Left ventricle myocardium superior (tissue), 1 donor: ENCODE data around the gene C1orf52. TPM values are rescaled to one million over a fixed set of nuclear protein-coding genes. Genes with fewer than 3 reads are reported as not detected.
A peak's percentile ranks its signal among the peaks of the same experiment; 100 is the strongest.

Experiments used
- ATAC-seq: fragments of 200-7000 bp; cut with Tn5 transposase; one replicate; pipeline ENCODE4 v1.9.1; 2020; ENCODE audit warnings: mild to moderate bottlenecking, moderate library complexity
- DNase-seq: peaks from one replicate; pipeline ENCODE4 v3.0.0-alpha.2; 2020
- intact Hi-C: fragments of 100-400 bp; cut with micrococcal nuclease; formaldehyde crosslinking; loops from one replicate; pipeline ENCODE4 v1.11.0; 2022
- total RNA-seq: library from RNA; stranded (reverse); fragmentation: NEBNext Ultra II Directional; extraction: Animal tissue kit (Norgen Biotek cat#: 25700); gene quantifications from one replicate; pipeline ENCODE4 v1.2.1, GENCODE V29; 2021
- donor health status: DM: no; HTN: yes; CAD: no; lungs with severe emphysema.

The C1orf52 gene
- total RNA-seq, 1 donor from 2014 or later = 18.7 TPM

DNA sequence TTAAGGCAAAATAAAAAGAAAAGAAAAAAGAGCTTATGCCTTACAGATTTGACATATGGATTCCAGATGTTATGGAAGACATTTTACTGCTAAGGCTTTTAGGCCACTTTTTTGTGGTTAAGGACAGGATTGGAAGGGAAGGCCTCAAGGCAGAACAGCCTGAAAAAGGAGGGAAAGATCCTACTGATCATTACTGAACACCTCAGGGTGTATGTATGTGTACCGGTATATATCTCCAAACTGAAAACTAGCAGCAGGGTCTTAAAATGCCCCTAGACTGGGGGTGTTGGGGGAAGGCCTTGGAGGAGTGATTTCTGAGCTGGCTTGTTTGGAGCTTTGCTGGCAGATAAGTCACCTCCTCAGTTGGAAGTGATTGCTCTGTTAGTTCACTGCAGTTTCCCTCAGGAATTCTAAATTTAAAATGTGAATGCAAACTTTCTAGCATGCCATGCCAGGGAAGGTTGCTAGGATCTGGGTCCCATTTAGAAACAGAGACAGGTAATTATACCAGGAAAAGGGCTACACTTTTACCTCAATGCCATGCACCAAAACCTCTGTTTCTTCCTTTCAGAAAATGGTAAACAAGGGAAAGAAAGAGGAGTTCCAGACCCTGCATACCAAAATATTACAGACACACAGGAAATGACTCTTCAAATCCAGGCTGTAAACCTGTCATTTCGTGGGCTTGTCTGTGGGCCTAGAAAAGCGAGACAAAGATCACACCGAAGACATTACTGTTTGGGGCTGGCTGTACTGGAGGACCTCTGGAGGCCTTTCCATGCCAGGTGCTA lies 15.0 kb downstream of the C1orf52 start:
- intact Hi-C loops = no loop called here
- no peak for DNase-seq

DNA sequence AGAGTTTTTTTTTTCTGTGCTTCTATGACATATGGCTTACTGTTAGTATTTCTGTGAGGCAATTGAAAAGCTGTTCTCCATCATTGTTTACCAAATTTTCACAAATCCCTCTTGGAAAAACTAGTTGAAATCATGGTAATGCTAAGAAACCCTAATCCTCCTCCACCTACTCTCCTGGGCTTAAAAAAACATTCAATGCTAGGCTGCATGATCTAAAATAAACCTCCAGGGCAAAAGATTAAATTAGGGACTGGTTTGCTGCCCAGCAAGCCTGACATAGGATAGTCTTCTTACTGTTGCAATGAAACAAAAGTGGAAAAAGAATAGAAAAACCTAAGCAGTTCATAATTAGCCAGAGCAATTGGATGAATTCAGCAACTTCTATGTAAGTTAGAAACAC lies 16.1 kb downstream of the C1orf52 start:
- DNase-seq = no peak
- intact Hi-C loops = no loop called here
- ATAC-seq = peak; percentile 45

More for the DNA sequence above, 15.0 kb downstream of the C1orf52 start:
- ATAC-seq = no peak

GRCh38 chr1:85240643-85241042 lies 18.8 kb downstream of the C1orf52 start:
- intact Hi-C loops = no loop called here
- DNase-seq = no peak

DNA sequence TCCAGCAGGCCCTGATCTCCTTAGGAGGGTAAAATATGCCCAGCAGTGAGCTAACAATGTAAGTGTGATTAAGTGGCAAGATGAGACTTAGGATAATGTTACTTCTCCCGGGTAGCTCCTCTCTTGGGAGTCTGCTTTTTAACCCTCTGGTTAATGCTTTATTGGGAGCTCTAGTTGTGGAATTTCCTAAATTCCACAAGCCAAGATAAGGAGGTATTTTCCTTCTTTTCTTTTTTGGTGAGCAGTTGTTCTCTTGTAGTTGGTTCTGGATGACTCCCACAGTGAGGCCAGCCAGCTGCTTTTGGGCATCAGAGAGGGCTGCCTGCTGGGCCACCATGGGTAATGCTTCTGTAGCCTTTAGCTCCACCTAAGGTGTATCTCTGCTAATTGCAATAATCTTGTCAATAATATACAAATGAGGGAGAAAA lies 19.3 kb downstream of the C1orf52 start:
- peak; percentile 71 for ATAC-seq
- intact Hi-C loops = no loop called here
- DNase-seq = no peak

More at GRCh38 chr1:85240643-85241042, 18.8 kb downstream of the C1orf52 start:
- no peak for ATAC-seq

DNA sequence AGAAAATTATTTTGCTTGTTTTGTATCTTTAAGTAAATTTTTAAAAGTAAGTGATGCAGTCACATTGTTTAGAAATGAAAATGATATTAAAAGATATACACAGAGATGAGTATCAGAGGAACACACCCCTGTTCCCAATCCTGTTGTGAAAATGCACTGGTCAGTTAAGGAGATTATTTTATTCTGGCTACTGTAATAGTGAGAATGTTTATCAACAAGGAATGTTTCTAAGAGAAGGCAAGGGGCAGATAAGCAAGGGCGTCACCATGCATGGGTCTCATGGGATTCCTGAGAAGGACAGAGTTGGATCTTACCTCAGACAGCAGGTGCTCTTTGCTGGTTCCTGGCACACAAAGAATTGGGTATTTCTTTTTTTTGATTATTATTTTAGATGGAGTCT lies 21.8 kb downstream of the C1orf52 start:
- no peak for DNase-seq
- intact Hi-C loops = no loop called here
- no peak for ATAC-seq

- ATAC-seq = no peak
- DNase-seq = no peak
- intact Hi-C loops = no loop called here
Measured at GRCh38 chr1:85230305-85230977, 29.0 kb downstream of the C1orf52 start.

DNA sequence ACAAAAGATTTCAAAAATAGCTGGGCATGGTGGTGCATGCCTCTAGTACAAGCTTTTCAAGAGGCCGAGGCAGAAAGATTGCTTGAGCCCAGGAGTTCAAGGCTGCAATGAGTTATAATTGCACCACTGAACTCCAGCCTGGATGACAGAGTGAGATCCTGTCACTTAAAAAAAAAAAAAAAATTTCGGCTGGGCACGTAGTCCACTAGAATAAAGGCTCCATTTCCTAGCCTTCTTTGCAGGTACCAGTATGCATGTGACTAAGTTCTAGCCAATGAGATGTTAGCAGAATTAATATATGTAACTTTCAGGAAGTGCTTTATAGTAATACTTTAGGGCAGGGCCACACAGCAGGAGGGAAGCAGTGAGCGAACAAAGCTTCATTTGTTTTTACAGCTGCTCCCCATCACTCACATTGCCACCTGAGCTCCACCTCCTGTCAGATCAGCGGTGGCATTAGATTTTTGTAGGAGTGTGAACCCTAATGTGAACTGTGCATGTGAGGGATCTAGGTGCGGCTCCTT lies 29.8 kb downstream of the C1orf52 start:
- ATAC-seq (peak; percentile 60), DNase-seq (no peak)
- intact Hi-C loops = no loop called here

DNA sequence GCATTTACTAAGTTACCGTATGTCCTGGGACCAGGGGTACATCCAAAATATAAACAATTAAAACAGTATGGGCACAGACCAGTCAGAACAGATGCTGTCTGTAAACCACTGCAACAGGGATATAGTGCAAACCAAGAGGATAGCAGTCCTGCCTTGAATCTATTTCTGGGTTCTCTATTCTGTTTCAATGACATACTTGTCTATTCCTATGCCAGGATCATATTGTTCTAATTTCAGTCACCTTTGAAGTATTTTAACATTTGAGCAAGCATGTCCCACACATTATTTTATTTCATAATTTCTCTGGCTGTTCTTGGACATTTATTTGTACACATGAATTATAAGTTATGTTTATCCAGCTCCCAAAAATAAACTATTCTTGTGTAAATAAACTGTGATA lies 30.5 kb downstream of the C1orf52 start:
- intact Hi-C loops = no loop called here
- no peak for DNase-seq
- peak; percentile 79 for ATAC-seq

DNA sequence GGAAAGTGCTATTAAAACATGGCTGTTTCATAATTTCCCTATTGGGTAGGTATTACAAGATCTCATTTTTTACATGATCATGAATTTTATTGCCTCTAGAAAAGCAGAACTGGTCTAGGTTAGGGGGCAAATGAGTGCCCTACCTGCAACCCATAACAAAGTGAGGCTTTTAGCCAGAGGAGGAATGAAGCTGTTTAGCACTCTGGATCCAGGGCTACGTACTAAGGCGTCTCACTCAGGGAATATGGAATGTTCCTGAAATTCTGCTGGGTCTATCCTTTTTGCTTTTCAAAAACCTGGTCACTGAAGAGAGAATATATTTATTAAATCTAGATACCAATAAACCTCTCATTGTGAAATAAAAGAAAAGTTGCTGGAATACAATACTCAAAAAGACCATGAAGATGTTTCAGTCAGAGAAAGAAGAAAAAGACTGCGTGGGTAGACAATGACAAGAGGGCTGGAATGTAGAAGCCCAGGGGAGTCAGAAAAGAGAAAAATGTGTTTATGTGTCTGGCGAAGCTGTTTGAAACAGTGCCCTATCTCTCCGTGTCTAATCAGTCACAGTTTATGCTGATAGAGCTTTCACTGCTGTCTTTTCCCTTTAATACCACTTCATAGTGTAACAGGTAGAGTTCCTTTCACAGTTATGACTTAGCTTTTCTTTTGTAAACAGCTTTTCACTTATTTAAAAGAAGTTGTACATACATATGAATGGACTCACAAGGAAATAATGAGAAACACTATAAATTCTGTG lies 33.7 kb downstream of the C1orf52 start:
- intact Hi-C loops = no loop called here
- no peak for ATAC-seq

GRCh38 chr1:85224734-85225623 lies 34.5 kb downstream of the C1orf52 start:
- DNase-seq (peak; percentile 39), ATAC-seq (peak; percentile 86)
- intact Hi-C loops = no loop called here

More for the DNA sequence above, 33.7 kb downstream of the C1orf52 start:
- no peak for DNase-seq

DNA sequence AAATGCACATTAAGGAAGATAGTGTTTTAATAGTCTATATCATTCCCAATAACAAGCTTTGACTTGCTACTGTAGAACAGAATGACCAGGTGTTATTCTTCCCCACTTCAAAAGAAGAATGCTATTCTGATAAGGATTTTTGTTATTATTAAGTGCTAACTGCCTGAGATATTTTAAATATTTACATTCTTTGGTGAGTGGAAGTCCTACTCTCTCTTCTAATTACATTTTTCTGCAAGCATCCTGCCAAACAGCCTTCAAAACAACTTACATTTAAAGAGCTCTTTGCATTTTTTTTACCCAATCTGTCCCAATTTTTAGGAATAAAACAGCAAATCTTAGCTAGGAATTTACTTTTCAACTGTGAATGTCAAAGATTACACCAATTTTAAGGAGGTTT lies 35.2 kb downstream of the C1orf52 start:
- intact Hi-C loops = no loop called here
- ATAC-seq (no peak), DNase-seq (no peak)

- ATAC-seq = no peak
- intact Hi-C loops = no loop called here
Measured at GRCh38 chr1:85223334-85223733, 36.1 kb downstream of the C1orf52 start.

GRCh38 chr1:85220756-85221201 lies 38.7 kb downstream of the C1orf52 start:
- no peak for DNase-seq
- no peak for ATAC-seq
- intact Hi-C loops = no loop called here

More at GRCh38 chr1:85223334-85223733, 36.1 kb downstream of the C1orf52 start:
- no peak for DNase-seq

DNA sequence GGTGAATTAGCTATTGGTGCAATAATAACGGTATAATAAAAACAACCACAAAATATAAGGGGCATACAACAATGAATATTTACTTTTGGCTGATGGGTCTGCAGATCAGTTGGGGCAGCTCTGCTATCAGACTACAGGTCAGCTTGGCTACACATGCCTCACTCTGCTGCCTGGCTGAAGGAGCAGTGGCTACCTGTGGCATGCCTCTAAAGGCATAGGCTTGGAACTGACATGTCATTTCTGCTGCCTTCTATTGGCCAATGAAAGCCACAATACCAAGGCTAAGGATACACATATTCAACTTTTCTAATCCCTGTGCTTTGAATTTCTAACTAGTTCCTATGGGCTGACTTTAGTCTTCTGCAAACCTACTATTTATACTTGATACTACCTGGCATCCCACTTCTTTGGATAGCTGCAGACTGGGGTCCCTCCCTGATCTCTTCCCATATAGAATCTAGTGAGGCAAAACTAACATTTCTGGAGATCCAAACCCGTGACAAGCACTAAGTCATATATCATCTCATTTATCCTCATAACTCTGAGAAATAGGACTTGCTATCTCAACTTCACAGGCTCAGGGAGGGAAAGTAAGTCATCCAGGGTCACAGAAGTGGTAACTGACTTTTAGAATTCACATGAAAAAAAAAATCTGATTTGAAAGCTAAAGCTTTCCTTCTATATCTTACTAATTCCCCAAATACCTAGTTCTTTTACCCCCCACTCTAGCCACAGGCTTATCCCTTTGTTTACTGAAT lies 39.4 kb downstream of the C1orf52 start:
- DNase-seq (no peak), ATAC-seq (no peak)
- intact Hi-C loops = no loop called here

GRCh38 chr1:85216697-85217096 lies 42.8 kb downstream of the C1orf52 start:
- DNase-seq (no peak), ATAC-seq (no peak)
- intact Hi-C loops = no loop called here

- no peak for DNase-seq
- intact Hi-C loops = no loop called here
- no peak for ATAC-seq
Measured at GRCh38 chr1:85214654-85215053, 44.8 kb downstream of the C1orf52 start.

DNA sequence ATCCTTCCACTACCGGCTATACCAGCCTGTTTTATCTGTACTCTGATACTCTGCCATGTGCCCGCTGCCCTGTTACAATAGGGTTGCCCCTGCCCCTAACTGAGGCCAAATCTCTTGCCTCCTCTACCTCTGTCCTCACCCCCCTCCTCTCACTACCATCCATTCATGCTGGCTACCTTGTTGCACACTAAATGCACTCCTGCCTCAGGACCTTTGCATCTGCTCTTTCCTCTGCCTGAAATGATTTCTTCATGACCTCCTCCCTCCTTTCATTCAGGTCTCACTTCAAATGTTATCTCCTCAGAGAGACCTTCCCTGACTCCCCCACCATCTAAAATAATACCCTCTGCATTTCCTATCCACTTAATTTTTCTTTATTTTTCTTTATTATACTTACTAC lies 51.0 kb downstream of the C1orf52 start:
- intact Hi-C loops = no loop called here
- no peak for ATAC-seq
- no peak for DNase-seq

DNA sequence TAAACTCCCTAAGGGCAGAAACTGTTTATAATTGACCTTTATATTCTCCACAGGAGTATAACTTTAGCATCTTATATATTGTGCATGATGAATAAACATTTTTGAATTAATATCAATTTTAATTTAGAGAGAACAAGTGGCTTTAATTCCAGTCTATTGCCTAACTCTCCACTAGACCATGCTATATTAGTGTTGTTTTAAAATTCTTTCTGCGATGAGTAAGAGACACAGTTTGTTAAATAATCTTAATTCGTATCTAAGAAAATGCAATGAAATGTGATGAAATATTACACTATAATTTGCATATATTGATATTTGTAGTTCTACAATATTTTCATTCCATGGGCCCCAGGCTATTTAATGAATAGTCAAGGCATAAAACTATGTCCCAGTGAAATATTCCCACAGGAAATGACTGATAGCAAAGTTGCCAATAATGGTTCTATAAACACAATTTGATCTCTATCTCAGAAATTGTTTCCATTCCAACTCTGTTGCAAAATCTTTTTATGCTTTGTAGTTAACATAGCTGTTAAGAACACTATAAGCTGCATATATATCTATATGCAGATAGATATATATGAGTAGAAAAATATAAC lies 55.8 kb downstream of the C1orf52 start:
- intact Hi-C loops = no loop called here
- DNase-seq = no peak
- no peak for ATAC-seq
